ENCODE results near the gene CDK8.

DNA sequence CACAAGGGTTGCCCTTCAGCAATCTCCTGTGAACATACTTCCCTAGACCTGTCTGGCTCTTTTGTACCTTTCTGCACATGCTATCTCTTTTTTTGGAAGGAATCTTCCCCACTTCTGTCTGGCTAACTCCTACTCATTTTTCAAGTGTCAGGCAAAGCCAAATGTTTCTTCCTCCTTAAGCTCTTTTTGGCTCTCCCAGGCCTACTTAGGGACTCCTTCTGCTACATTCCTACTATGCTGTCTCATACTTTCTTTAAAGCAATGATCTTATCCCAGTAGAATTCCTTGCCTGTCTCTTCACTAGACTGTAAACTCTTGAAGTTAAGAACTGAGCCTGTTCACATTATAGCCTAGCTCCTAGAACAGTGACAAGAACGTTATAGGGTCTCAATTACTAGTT, 188.6 kb downstream of the CDK8 start:
- TF ChIP-seq CTCF (IDR thresholded peaks at IDR 0.05): no peak
- TF ChIP-seq POLR2A (IDR thresholded peaks at IDR 0.05): no peak

Measured in tibial nerve (tissue), 3 donors.